Measurements from ENCODE around the gene MRPL10. TPM values are rescaled to one million over a fixed set of nuclear protein-coding genes. Genes with fewer than 3 reads are reported as not detected.

MRPL10 gene
- polyA plus RNA-seq, 2 of the 4 experiments (the other 2 are of a cell fraction) = 62.8 to 97.7 TPM

GRCh38 chr17:47789611-47790561 is 41.5 kb downstream of the MRPL10 start:
- ChIA-PET POLR2A (interaction anchor here (0.7 to 1.6 kb wide), 3 partner anchors 42 to 72 kb away, joined by 4 to 7 read pairs (median 5); partner anchors contain the start of genes LRRC46, MRPL10 and TBX21), CTCF (interaction anchor here (0.6 to 2.2 kb wide), 38 partner anchors 8 to 678 kb away, joined by 3 to 20 read pairs (median 6); partner anchors contain the start of gene TBX21)
- H3K9me3 ChIP-seq = no peaks in the 10 kb centered on the region
- WGBS (ENCODE audit: missing lambda C conversion rate) = 2% methylated on average over 62 of the region's 70 CpGs
- H3K4me3 ChIP-seq = peak overlapping the region; percentile 48
- DNase-seq (ENCODE audit: low read depth in 1 of 2, low spot score in 1 of 2) = peak; percentile 79 to 92
- peak; percentile 99 for ATAC-seq
- peak overlapping the region; percentile 94 for H3K4me2 ChIP-seq
- H3K4me1 ChIP-seq = peaks cover 3% of the 10 kb centered on the region; the same call in 1 of the 3 replicates
- no peak for FAIRE-seq
- peak overlapping the region; percentile 35 to 78; a peak in 4 of 6 replicates for H3K27ac ChIP-seq
- TF ChIP-seq CHD4 (IDR thresholded peaks at IDR 0.05; ENCODE audit: borderline replicate concordance) = no peak
- TF ChIP-seq CHD2 (IDR thresholded peaks at IDR 0.05; ENCODE audit: low read length, partially characterized antibody) = no peak
- no peak for TF ChIP-seq EHMT2 (IDR thresholded peaks at IDR 0.05; ENCODE audit: low read depth)
- TF ChIP-seq HOXB5 (CRISPR knock-in tag; IDR thresholded peaks at IDR 0.05) = no peak
- no peak for TF ChIP-seq NR3C1 (IDR thresholded peaks at IDR 0.05)
- peak in 1 of 2 experiments; percentile 44; a peak in 1 of 5 replicates for TF ChIP-seq JUN (IDR thresholded peaks at IDR 0.05)
- no peak for TF ChIP-seq SREBF2 (IDR thresholded peaks at IDR 0.05)
- no peak for TF ChIP-seq ZSCAN20 (CRISPR knock-in tag; IDR thresholded peaks at IDR 0.05)
- TF ChIP-seq KDM5A (IDR thresholded peaks at IDR 0.05) = no peak
- TF ChIP-seq HOXA7 (CRISPR knock-in tag; IDR thresholded peaks at IDR 0.05) = no peak
- TF ChIP-seq MAZ (IDR thresholded peaks at IDR 0.05; ENCODE audit: borderline replicate concordance, low read depth, low read length) = no peak
- no peak for TF ChIP-seq PBX3 (IDR thresholded peaks at IDR 0.05)
- TF ChIP-seq E2F6 (IDR thresholded peaks at IDR 0.05; ENCODE audit: borderline replicate concordance, low read depth) = peak; percentile 92
- no peak for TF ChIP-seq NFE2L2 (conservative IDR thresholded peaks at IDR 0.05; ENCODE audit: low read length)
- TF ChIP-seq POLR2AphosphoS2 (conservative IDR thresholded peaks at IDR 0.05; ENCODE audit: low read length) = no peak
- TF ChIP-seq BCL3 (IDR thresholded peaks at IDR 0.05) = no peak
- peak; percentile 83 for TF ChIP-seq HDAC2 (IDR thresholded peaks at IDR 0.05)
- no peak for TF ChIP-seq CBX2 (IDR thresholded peaks at IDR 0.05; ENCODE audit: borderline replicate concordance, low read depth)
- no peak for TF ChIP-seq TFCP2L1 (CRISPR knock-in tag; IDR thresholded peaks at IDR 0.05)
- TF ChIP-seq MAX (IDR thresholded peaks at IDR 0.05) = peak; percentile 89
- no peak for TF ChIP-seq BHLHE40 (IDR thresholded peaks at IDR 0.05; ENCODE audit: low read depth, low read length)
- TF ChIP-seq FOXS1 (CRISPR knock-in tag; IDR thresholded peaks at IDR 0.05) = no peak
- TF ChIP-seq ZNF302 (CRISPR knock-in tag; IDR thresholded peaks at IDR 0.05) = no peak
- TF ChIP-seq ELK1 (IDR thresholded peaks at IDR 0.05; ENCODE audit: low read depth, low read length) = no peak
- no peak for TF ChIP-seq ESRRA (IDR thresholded peaks at IDR 0.05; ENCODE audit: borderline replicate concordance, low read length)
- peak; percentile 70 for TF ChIP-seq CTCF (IDR thresholded peaks at IDR 0.05)
- TF ChIP-seq REST (IDR thresholded peaks at IDR 0.05) = no peak
- no peak for TF ChIP-seq EP300 (IDR thresholded peaks at IDR 0.05)
- TF ChIP-seq USF2 (IDR thresholded peaks at IDR 0.05) = peak; percentile 69
